HTR-8/SVneo (cell line): ENCODE data around the gene MYO18B.

Experiments
- DNase-seq: peaks from one replicate; pipeline ENCODE4 v3.0.0; 2011; ENCODE audit warnings: low spot score, mixed read lengths; ENCODE audit not compliant: insufficient read length
- FAIRE-seq: peaks from 2 replicates; lab custom pipeline; 2011; peaks lifted over from hg19 to GRCh38; lab: Jason Lieb, UNC

Gene MYO18B

GRCh38 chr22:25712661-25713400, 29.2 kb upstream of the MYO18B start:
- DNase-seq (no peak), FAIRE-seq (no peak)

- FAIRE-seq: no peak
Observed at GRCh38 chr22:25714070-25714469, 27.9 kb upstream of the MYO18B start.

GRCh38 chr22:25714739-25715138, 27.2 kb upstream of the MYO18B start:
- no peak for FAIRE-seq
- DNase-seq: no peak

More at GRCh38 chr22:25714070-25714469, 27.9 kb upstream of the MYO18B start:
- DNase-seq: no peak

- DNase-seq: no peak
- no peak for FAIRE-seq
Observed at GRCh38 chr22:25716637-25717036, 25.4 kb upstream of the MYO18B start.

GRCh38 chr22:25718135-25718840, 23.7 kb upstream of the MYO18B start:
- DNase-seq (no peak), FAIRE-seq (no peak)

- no peak for DNase-seq
- FAIRE-seq: no peak
Observed at GRCh38 chr22:25722223-25722622, 19.8 kb upstream of the MYO18B start.

GRCh38 chr22:25722626-25723025, 19.4 kb upstream of the MYO18B start:
- FAIRE-seq: no peak
- no peak for DNase-seq

GRCh38 chr22:25726241-25726640, 15.7 kb upstream of the MYO18B start:
- no peak for FAIRE-seq
- DNase-seq: no peak

- no peak for DNase-seq
- FAIRE-seq: no peak
Observed at GRCh38 chr22:25728071-25728470, 13.9 kb upstream of the MYO18B start.

- no peak for DNase-seq
- FAIRE-seq: no peak
Observed at GRCh38 chr22:25729016-25729995, 12.7 kb upstream of the MYO18B start.

GRCh38 chr22:25735650-25736049, 6.3 kb upstream of the MYO18B start:
- no peak for FAIRE-seq
- no peak for DNase-seq

- no peak for DNase-seq
- FAIRE-seq: no peak
Observed at GRCh38 chr22:25736378-25737011, 5.5 kb upstream of the MYO18B start.

GRCh38 chr22:25739659-25740344, 2.2 kb upstream of the MYO18B start:
- DNase-seq (no peak), FAIRE-seq (no peak)

- no peak for FAIRE-seq
- DNase-seq: no peak
Observed at GRCh38 chr22:25742918-25743708, 1.1 kb downstream of the MYO18B start.

- no peak for DNase-seq
- no peak for FAIRE-seq
Observed at GRCh38 chr22:25744694-25745093, 2.7 kb downstream of the MYO18B start.

GRCh38 chr22:25745341-25746011, 3.5 kb downstream of the MYO18B start:
- no peak for DNase-seq
- FAIRE-seq: no peak

- FAIRE-seq (no peak), DNase-seq (no peak)
Observed at GRCh38 chr22:25746012-25746373, 4.0 kb downstream of the MYO18B start.

- DNase-seq (peak; percentile 85), FAIRE-seq (peak; percentile 66)
Observed at GRCh38 chr22:25747245-25747944, 5.4 kb downstream of the MYO18B start.
